Right ventricle myocardium superior (tissue), 1 donor: ENCODE measurements around the gene ZNF385A. TPM values are rescaled to one million over a fixed set of nuclear protein-coding genes. Genes with fewer than 3 reads are reported as not detected.
"Not testable (repeated sequence)": the region's sequence is repeated elsewhere in the genome, so short reads cannot be mapped to it uniquely, and the experiment has no call there.

Source experiments
- ATAC-seq: fragments of 200-7000 bp; cut with Tn5 transposase; one replicate; pipeline ENCODE4 v1.9.1; 2020; ENCODE audit warnings: mild to moderate bottlenecking; ENCODE audit not compliant: poor library complexity
- DNase-seq: peaks from one replicate; pipeline ENCODE4 v3.0.0-alpha.2; 2020
- intact Hi-C: fragments of 100-400 bp; cut with DNase I; formaldehyde crosslinking; loops from one replicate; pipeline ENCODE4 v1.11.2; 2022
- total RNA-seq: library from RNA; stranded (reverse); fragmentation: NEBNext Ultra II Directional; extraction: Animal tissue kit (Norgen Biotek cat#: 25700); gene quantifications from one replicate; pipeline ENCODE4 v1.2.1, GENCODE V29; 2021
- donor health status: DM: no; HTN: yes; CAD: no; lungs with severe emphysema.

The ZNF385A gene
- total RNA-seq, 1 donor from 2014 or later: 10.7 TPM

DNA sequence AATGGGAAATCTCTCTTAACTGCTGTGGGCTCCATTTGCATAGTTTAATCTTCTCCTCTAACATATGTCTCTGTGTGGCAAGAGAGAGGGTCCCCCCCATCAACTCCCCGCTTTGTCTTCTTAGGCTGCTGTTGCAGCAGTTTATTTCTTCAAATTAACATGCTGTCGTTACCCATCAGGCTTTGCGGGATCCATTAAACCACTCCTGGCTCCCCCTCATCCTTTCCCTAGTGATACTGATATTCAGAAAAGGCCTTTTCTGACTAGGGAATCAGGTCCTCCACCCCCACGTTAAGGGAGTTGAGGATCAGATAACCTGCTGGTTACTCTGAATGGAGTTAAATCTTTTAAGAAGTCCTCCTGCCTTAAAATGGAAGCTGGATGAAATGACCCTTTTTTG, 35.5 kb downstream of the ZNF385A start:
- intact Hi-C loops: no loop called here
- DNase-seq (no peak), ATAC-seq (no peak)

DNA sequence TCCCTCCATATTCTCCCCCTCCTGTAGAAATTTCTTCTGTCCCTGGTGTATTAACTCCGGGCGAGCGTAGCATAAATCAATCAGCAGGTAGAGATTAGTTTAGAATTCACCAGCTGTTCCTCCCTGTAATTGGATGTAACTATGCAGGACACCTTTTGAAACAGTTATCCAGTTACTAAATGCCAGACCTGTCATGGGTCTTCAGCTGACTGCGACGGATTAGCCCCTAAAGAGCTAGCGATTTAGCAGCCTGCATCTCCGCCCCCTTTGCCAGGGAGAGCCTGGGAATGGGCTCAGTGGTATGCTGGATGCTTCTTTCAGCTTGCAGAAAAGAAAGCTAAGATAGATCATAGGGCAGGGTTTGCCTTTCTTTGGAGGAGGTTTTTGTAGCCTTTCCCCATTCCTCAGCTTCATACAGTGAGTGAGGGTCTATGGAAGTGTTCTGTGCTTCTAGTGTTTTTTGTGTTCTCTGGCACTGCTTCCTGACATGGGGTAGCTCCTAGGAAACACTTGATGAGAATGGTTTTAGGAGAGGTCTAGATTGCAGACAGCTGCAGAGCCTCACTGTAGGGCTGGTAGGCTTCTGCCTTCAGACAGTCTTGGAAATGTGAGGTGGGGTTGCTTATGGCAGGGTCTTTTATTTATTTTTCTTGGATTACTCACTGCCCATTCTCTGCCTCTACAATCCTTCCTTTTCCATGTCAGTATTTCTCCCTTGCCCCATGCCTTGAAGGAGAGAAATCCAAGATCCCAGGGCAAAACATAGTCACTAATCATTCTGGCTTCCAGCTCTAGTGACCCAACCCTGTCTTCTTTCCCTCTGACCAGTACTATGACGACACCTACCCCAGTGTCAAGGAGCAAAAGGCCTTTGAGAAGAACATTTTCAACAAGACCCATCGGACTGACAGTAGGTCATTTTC, 42.9 kb downstream of the ZNF385A start:
- DNase-seq (no peak), ATAC-seq (no peak)
- intact Hi-C loops: no loop called here

DNA sequence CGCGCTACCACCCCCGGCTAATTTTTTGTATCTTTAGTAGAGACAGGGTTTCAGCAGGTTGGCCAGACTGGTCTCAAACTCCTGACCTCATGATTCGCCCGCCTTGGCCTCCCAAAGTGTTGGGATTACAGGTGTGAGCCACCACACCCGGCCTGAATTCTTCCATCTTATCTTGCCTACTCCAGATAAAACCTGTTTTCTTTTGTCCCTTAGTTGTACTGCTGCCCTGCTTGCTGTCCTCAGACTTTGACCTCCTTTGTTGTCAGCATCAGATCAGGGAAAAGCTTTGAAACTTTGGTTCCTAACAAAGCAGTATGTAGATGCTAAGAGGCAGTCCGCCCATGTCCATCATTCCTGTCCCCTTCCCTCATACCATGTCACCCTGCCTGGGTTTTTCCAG, 43.7 kb downstream of the ZNF385A start:
- no peak for ATAC-seq
- intact Hi-C loops: no loop called here
- DNase-seq: no peak

DNA sequence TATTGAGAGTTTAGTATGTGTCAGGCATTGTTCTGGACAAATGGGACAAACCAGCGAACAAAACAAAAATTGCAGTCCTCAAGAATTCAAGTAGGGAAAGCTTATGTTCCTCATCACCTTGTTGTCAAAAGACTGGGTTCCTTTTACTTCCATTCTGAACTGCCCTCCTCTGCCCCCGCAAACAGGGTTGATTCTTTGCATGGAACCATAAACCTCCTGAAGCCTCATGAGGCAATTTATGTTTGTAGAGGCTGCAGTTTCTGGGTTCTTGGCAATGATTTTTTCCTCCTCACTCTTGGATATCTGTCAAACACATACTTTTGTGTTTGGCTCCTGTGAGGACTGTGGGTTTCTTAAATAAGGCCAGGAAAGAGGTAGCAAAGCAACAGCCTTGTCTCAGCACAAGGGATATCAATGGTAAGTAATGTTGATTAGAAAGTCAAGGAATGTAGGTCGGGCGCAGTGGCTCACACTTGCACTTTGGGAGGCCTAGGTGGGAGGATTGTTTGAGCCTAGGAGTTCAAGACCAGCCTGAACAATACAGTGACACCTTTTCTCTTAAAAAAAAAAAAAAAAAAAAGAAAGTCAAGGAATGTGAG, 45.7 kb downstream of the ZNF385A start:
- no peak for DNase-seq
- intact Hi-C loops: no loop called here
- no peak for ATAC-seq

DNA sequence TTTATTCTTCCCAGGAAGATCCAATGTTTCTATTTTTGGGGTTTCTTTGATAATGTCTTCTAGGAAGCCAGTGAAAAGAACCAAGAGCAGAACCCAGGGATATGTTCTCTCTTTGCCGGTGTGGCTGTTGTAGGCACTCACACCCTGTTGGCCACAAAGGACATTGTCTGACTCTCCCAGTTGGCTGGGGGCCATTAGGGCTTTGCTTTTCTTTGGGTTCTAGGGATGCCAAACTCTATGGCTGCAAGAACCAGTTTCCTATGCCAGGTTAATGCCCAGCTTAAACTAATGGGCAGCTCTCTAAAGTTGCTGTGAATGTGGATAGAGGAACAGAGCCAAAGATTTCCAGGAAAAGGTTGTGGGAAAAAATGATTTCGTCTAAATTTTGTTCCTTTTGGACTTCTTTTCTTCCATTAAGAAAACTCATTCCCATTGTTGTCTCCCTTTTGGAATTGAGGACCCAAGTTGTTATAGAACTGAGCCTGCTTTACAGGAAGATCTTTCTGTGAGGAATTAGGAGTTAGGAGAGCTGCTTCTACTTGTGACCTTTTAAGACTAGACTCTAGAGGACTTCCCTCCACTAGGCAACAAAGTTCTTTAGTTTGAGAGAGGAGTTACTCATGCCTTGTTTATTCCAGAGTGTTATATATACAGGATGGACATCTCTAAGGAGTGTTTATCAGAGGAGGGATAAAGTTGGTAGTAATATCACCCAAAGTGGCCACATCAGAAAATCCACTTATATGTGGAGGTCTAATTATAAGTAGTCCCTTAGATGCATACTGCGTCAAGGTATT, 46.5 kb downstream of the ZNF385A start:
- DNase-seq: no peak
- intact Hi-C loops: no loop called here
- ATAC-seq: peak; percentile 56

DNA sequence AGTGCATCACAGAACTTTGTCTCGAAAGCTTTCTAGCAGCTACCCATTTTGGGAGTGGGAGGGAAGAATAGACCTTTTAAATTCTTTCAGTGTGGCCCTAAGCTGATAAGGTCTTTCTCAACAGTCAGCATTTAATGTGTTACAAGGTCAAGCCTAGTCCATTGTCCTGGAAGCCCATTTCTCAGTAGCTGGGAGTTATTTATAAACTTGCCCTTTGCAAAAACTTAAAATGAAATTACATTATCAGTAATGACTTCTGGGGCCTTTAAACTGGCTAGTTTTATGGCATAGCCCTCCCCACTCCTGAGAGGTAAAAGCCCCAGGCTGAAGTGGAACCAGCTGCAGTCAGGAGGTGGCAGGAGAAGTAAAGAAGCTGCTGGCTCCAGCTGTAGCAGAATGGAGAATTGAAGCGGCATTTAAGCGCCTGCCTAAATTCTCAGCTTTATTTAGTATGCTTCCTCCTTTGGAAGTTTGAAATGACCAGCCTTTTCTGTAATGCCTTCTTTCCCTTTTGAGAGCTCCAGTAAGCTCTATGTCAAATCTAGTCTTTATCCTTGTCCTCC, 47.2 kb downstream of the ZNF385A start:
- intact Hi-C loops: no loop called here
- ATAC-seq (peak; percentile 72), DNase-seq (no peak)

DNA sequence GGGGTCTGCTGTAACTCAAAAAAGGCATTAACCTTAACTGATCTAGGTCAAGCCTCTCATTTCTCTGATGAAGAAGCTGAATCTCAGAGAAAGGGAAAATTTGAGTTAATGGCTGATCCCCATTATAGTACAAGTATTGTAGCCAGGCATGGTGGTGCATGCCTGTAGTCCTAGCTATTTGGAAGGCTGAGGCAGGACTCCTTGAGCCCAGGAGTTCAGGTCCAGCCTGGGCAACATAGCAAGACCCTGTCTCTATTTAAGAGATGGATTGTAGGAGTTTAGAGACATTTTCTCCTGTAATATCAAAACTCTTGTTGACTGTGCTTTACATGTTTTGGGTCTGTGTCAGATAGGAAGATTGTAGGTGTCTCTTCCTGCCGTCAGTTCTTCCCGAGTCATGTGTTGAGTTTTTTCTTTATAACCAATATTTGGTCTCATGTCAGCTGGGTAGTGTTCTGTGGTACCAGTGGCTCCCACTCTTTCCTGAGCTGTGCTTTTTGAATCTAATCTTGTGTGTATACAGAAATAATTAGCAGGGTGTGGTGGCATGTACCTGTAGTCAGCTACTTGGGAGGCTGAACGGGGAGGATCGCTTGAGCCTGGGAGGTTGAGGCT, 51.0 kb downstream of the ZNF385A start:
- ATAC-seq: no peak
- intact Hi-C loops: no loop called here

DNA sequence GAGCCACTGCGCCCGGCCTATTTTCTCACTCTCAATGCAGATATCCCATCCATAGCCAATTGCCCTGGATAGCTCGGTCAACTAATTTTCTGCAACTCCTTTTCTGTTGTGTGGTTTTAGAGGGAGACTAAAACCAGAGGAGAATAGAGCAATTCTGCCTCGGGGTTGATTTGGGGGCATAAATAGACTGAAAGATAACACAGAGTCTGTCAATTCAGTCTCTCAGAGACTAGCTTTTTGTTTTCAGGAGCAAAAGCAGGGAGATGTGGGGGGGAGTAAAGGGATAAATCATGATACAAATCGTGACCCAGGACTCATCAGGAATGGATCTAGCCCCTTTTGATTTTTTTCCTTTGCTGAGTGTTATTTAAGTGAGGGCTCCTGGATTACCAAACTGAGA, 53.1 kb downstream of the ZNF385A start:
- no peak for ATAC-seq
- intact Hi-C loops: no loop called here
- no peak for DNase-seq

More for the DNA sequence above, 51.0 kb downstream of the ZNF385A start:
- no peak for DNase-seq

DNA sequence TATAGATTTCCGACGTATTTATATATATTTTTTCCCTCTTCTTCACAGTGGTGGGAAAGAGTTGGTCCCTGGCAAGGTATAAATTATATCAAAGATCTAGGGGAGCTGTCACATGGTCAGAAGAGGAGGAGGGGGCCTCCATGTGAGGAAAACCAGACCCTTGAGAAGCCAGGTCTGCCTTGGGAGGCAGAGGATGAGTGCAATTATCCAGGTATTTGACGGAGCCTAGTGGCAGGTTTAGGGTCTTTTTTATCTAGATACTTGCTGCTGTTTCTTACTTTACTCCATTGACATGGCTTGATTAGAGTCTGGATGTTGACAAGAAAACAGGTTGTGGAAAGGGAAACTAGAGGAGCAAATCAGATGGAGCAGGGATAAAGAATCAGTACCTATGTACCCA, 54.1 kb downstream of the ZNF385A start:
- intact Hi-C loops: no loop called here
- no peak for ATAC-seq
- no peak for DNase-seq

DNA sequence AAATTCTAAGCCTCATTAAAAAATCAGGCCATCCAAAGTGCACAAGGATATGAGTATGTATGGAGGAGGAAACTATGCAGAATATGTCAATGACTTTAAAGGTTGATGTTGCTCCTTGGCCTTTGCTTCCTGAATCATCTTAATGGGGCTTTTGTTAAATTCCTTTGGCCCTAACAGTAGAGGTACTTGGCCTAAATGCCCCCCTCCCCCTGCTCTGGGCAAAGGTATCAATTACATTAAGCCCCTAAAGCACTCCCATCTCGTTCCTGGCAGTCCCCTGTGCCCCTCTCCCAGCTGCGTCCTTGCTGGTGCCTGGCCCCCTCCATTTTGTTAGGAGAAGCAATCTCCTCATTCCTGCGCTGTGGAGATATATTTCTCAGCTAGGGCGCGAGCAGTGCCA, 54.8 kb downstream of the ZNF385A start:
- ATAC-seq (no peak), DNase-seq (no peak)
- intact Hi-C loops: no loop called here

DNA sequence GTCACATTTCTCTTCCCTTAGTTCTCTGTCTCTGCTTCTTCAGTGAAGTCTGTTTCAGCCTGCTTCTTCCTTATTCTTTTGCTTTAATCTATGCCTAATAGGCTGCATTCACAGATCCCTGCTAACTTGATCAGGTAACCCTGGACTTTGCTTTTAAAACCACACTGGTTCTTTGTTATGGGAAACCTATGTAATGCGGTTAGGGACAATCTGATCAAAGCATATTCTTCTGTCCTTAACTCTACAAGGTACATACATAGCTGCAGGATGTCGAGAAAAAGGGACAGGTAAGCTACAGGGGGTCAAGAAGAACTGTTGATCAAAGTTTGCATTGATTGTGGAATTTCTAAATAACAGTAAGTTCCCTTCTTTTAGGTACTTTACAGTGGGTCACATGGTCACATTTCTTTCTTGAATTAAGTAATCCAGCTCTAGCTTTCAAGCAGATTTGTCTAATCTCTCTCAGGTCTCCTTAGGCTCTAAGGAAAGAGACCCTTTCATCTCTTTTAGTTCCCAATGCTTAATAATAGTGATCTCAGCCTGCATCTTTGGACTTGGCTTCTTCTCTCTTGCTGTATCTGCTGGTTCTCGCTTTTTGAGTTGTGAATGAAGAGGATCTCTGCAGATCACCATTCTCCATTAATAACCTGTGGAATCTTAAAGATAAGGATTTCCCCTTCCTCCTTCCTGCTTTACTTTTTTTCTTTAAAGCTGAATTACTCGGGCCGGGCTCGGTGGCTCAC, 55.8 kb downstream of the ZNF385A start:
- DNase-seq (no peak), ATAC-seq (no peak)
- intact Hi-C loops: no loop called here

DNA sequence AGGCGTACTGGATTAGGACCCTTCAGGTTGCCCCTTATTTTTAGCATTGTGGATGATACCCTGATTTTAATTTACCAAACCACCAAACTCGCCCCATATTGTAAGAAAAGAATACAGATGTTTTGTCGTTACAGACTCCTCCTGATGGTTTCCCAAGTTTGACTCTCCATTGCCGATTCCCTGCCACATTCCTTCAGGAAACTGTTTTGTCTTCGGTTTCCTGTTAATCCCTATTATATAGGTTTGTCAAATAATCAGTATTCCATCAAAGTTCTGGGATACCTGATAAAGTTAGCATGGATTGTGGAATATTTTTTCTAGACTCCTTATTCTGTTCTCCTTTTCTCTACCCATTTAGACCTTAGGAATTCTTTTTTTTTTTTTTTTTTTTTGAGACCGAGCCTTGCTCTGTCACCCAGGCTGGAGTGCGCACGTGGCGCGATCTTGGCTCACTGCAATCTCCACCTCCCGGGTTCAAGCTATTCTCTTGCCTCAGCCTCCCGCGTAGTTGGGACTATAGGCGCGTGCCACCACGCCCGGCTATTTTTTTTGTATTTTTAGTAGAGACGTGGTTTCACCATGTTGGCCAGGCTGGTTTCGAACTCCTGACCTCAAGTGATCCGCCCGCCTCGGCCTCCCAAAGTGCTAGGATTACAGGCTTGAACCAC, 59.0 kb downstream of the ZNF385A start:
- DNase-seq, ATAC-seq, intact Hi-C loops: not testable (repeated sequence)

DNA sequence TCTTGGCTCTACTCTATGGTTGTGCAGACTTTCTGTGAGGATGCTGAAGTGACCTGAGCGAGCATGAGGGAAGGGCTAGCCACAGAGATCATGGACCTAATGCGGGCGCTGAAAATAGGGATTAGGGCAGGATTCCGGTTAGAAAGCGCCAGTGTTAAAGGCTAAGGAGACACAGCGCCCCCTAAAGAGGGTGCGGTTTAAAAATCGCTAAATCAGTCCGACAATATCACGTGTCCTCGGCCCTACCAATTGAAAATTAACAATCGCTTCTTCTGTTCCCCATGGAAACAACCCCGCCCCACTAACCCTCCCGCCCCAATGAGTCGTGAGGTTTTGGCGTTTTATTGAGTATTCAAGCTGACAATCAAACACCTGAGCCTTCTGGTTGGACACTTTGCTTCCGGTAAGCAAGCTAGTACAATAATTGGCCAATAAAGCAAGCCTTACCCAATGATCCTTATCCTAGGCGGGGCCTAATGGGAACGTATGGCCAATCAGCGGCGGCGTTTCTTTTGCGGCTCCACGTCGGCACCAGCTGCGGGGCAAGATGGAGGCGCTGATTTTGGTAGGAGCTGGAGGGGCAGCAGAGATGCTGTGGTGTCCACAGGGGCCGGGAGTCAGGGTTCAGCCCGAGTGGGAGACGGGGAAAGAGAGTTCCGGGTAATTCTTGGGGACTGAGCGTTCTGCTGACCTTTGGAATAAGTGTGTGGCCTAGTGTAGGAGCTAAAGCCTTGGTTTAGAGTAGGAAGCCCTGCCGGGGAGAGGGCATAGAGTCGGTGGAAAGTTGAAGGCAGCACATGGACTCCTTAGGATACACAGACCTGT, 59.7 kb downstream of the ZNF385A start, which contains the start of gene COPZ1:
Gene COPZ1 (plus strand): TSS at position 515 of the 825 bp plus-strand sequence. CDS start 33 bp downstream, at position 548.
- peak; percentile 96 for DNase-seq
- ATAC-seq: peak; percentile 98
- intact Hi-C loops: no loop called here

DNA sequence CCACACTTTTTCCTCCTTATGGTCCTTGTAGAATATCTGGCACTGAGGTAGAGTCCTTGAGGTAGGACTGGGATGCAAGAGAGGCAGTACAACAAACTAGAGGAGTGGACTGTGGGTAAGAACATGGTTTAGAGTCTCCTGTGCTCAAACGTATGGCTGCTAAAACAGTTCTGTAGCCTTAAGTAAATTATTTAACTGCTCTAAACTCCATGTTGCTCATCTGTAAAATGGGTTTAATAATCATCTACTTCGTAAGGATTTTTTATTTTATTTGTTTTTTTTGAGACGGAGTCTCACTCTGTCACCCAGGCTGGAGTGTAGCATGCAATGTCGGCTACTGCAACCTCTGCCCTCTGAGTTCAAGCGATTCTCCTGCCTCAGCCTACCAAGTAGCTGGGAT, 63.2 kb downstream of the ZNF385A start:
- intact Hi-C loops: no loop called here
- DNase-seq: no peak
- ATAC-seq: no peak
